Neural crest cell (in vitro differentiated cells): ENCODE measurements around the gene TMEM255A. TPM values are rescaled to one million over a fixed set of nuclear protein-coding genes. Genes with fewer than 3 reads are reported as not detected.

ENCODE experiments used
- DNase-seq: peaks from one replicate; pipeline ENCODE4 v3.0.0; 2021; ENCODE audit warnings: low read depth, mixed read lengths, low spot score
- H3K27ac Mint-ChIP-seq: one replicate; pipeline ENCODE4 v1.8.0; 2021; ENCODE audit warnings: mild to moderate bottlenecking, mixed read lengths; ENCODE audit not compliant: unreplicated experiment
- H3K27me3 Mint-ChIP-seq: 2 replicates; pipeline ENCODE4 v1.8.0; 2021; ENCODE audit warnings: low read depth, mild to moderate bottlenecking, mixed read lengths
- H3K36me3 Mint-ChIP-seq: 2 replicates; pipeline ENCODE4 v1.8.0; 2021; ENCODE audit warnings: low read depth, mild to moderate bottlenecking, mixed read lengths
- H3K4me1 Mint-ChIP-seq: 2 replicates; pipeline ENCODE4 v1.8.0; 2021; ENCODE audit warnings: mixed read lengths
- H3K4me3 Mint-ChIP-seq: one replicate; pipeline ENCODE4 v1.8.0; 2021; ENCODE audit warnings: mild to moderate bottlenecking, mixed read lengths
- H3K9me3 Mint-ChIP-seq: 2 replicates; pipeline ENCODE4 v1.8.0; 2021; ENCODE audit warnings: mixed read lengths
- CTCF ChIP-seq: fragments of 200-600 bp; sonication (generic); conservative IDR thresholded peaks from 2 replicates; pipeline ENCODE4 v1.5.0; 2021; ENCODE audit warnings: antibody characterized with exemption, mild to moderate bottlenecking
- total RNA-seq: library from RNA; stranded (reverse); gene quantifications from 2 replicates; pipeline ENCODE4 v1.2.1, GENCODE V29; 2021

Gene TMEM255A
- total RNA-seq, 1 donor from 2014 or later = 0.70 TPM

- no peaks in the 10 kb centered on the region for H3K4me1 Mint-ChIP-seq
- H3K27ac Mint-ChIP-seq = no peak overlapping the region
- no peaks in the 10 kb centered on the region for H3K27me3 Mint-ChIP-seq
- H3K9me3 Mint-ChIP-seq = peaks cover 4% of the 10 kb centered on the region
- peaks cover 5% of the 10 kb centered on the region for H3K36me3 Mint-ChIP-seq
- H3K4me3 Mint-ChIP-seq = no peak overlapping the region
- DNase-seq = no peak
- TF ChIP-seq CTCF = no peak
Observed at GRCh38 chrX:120235284-120235683, 76.0 kb downstream of the TMEM255A start.

- peaks cover 7% of the 10 kb centered on the region for H3K9me3 Mint-ChIP-seq
- no peaks in the 10 kb centered on the region for H3K4me1 Mint-ChIP-seq
- no peak for TF ChIP-seq CTCF
- H3K27ac Mint-ChIP-seq = no peak overlapping the region
- DNase-seq = no peak
- H3K4me3 Mint-ChIP-seq = no peak overlapping the region
- H3K27me3 Mint-ChIP-seq = no peaks in the 10 kb centered on the region
- peaks cover 10% of the 10 kb centered on the region for H3K36me3 Mint-ChIP-seq
Observed at GRCh38 chrX:120228187-120228908, 82.9 kb downstream of the TMEM255A start.

GRCh38 chrX:120224388-120224787 is 86.9 kb downstream of the TMEM255A start:
- Mint-ChIP-seq H3K9me3 (no peaks in the 10 kb centered on the region), H3K27ac (no peak overlapping the region), H3K36me3 (peaks cover 3% of the 10 kb centered on the region), H3K27me3 (no peaks in the 10 kb centered on the region), H3K4me3 (no peak overlapping the region), H3K4me1 (no peaks in the 10 kb centered on the region)
- no peak for DNase-seq
- TF ChIP-seq CTCF = no peak

DNA sequence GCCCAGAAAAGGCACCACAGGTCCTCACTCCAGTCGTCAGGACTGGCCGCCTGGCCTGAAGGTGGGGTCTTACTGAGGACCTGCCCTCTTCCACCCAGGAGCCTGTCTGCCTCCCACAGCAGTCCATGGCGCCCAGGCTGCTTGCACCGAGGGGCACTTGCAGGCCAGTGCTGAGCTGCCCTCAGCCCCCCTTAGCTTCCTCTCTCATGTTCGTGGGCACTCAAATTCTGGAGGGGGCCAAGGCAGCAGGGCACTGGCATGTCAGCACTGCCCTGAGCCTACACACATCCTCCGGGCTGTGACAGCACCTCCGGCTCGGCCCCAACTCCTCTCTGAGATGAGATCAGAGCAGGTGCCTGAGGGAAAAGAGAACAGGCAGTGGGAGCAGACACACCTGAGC is 87.9 kb downstream of the TMEM255A start:
- no peak for TF ChIP-seq CTCF
- H3K27me3 Mint-ChIP-seq = no peaks in the 10 kb centered on the region
- H3K9me3 Mint-ChIP-seq = no peaks in the 10 kb centered on the region
- DNase-seq = no peak
- H3K4me1 Mint-ChIP-seq = no peaks in the 10 kb centered on the region
- H3K36me3 Mint-ChIP-seq = peaks cover 2% of the 10 kb centered on the region
- no peak overlapping the region for H3K4me3 Mint-ChIP-seq
- no peak overlapping the region for H3K27ac Mint-ChIP-seq

DNA sequence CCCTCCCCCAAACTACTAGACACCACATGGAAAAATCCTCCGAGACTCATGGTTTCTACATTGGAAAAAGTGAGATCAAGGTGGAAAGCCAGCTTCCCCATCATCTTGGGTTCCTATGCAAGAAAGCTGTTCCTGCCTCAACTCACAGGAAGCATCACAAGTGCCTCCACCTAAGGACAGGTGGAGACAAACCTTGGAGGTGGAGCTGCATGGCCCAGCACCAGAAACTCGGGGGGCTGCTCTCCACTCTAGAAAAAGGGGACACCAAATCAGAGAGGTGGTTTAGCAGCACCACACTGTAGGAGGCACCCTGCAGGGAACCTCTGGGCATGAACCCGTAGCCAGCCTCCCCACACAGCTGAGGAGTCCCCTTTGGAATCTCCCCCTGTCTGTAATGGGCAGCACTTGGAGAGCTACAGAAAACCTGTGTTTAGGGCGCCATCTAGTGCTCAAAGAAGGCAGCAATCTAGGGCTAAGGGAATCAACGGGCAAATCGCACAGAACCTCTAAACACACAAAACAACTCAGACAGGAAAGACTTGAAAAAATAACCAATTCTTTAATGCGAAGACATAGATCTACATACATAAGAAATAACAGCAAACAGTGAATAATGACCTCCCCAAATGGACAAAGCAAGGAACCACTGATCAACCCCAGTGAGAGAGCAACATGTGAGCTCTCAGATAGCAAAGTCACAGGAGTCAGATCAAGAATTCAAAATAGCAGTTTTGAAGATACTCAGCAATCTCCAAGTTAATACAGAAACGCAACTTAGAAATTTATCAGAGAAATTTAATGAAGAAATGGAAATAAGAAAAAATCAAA is 97.6 kb downstream of the TMEM255A start:
- no peaks in the 10 kb centered on the region for H3K4me1 Mint-ChIP-seq
- peak; percentile 56 for DNase-seq
- no peaks in the 10 kb centered on the region for H3K9me3 Mint-ChIP-seq
- no peaks in the 10 kb centered on the region for H3K36me3 Mint-ChIP-seq
- TF ChIP-seq CTCF = peak; percentile 71
- no peaks in the 10 kb centered on the region for H3K27me3 Mint-ChIP-seq
- no peak overlapping the region for H3K4me3 Mint-ChIP-seq
- H3K27ac Mint-ChIP-seq = no peak overlapping the region

Other genes starting within 250 kb of the TMEM255A start
- gene RHOXF2B, start 233.8 kb downstream of the TMEM255A start, total RNA-seq = not detected in 2 replicates
- gene RHOXF1, start 195.5 kb downstream of the TMEM255A start, total RNA-seq = 0.33 and 0.41 TPM in 2 replicates
- gene RHOXF2, start 152.8 kb downstream of the TMEM255A start, total RNA-seq = not detected in 2 replicates
- gene ZBTB33, start 60.6 kb downstream of the TMEM255A start, total RNA-seq = 28.4 and 28.6 TPM in 2 replicates
- not detected in 2 replicates for gene ATP1B4, start 50.6 kb upstream of the TMEM255A start, total RNA-seq
- gene LAMP2, start 157.8 kb upstream of the TMEM255A start, total RNA-seq = 40.1 and 45.5 TPM in 2 replicates
- gene CUL4B, start 249.5 kb upstream of the TMEM255A start, total RNA-seq = 46.7 and 52.2 TPM in 2 replicates